Esophagus muscularis mucosa (tissue), 4 donors: ENCODE results near the gene PDSS2.

Experiments
- EP300 ChIP-seq: sonication (generic); formaldehyde crosslinking; IDR thresholded peaks from one replicate; pipeline ENCODE4 v1.6.1; 2017; ENCODE audit warnings: antibody characterized with exemption
- POLR2A ChIP-seq: fragments of 450-650 bp; IDR thresholded peaks from one replicate; pipeline ENCODE4 v1.6.1; 2017; ENCODE audit warnings: antibody characterized with exemption, moderate library complexity, mild to moderate bottlenecking, low read depth
- TF ChIP-seq, protein P1 (sequence below), 3 experiments: fragments of 200-600 bp in 2 of 3; fragments of 450-650 bp in 1 of 3; sonication (generic) in 2 of 3; IDR thresholded peaks; one replicate each; pipeline ENCODE4 v1.5.1; 2017 to 2019; ENCODE audit warnings: antibody characterized with exemption in 3 of 3, mild to moderate bottlenecking in 2 of 3, moderate library complexity in 1 of 3

DNA sequence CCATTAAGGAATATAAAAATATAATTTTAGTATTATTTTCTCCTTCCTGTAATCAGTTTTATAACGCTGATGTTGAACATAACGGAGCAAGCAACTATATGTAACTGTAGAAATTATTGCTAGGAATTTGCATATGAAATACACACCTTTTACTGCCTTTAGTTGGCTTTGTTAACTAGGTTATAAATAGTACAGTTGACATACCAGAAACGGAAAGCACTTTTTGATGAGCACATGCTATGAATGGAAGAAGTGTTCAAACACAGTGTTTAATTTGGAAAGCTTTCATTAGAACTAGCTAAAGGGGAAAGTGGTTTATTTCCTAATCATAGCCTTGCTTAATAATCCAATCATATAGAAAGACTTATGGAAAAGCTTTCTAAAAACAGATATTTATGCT, 318.8 kb downstream of the PDSS2 start:
- TF ChIP-seq, protein P1, sequence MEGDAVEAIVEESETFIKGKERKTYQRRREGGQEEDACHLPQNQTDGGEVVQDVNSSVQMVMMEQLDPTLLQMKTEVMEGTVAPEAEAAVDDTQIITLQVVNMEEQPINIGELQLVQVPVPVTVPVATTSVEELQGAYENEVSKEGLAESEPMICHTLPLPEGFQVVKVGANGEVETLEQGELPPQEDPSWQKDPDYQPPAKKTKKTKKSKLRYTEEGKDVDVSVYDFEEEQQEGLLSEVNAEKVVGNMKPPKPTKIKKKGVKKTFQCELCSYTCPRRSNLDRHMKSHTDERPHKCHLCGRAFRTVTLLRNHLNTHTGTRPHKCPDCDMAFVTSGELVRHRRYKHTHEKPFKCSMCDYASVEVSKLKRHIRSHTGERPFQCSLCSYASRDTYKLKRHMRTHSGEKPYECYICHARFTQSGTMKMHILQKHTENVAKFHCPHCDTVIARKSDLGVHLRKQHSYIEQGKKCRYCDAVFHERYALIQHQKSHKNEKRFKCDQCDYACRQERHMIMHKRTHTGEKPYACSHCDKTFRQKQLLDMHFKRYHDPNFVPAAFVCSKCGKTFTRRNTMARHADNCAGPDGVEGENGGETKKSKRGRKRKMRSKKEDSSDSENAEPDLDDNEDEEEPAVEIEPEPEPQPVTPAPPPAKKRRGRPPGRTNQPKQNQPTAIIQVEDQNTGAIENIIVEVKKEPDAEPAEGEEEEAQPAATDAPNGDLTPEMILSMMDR (IDR thresholded peaks at IDR 0.05), result no peak
- TF ChIP-seq POLR2A (no peak), EP300 (no peak)
